Measurements from ENCODE around the gene HIPK3.
"Not testable (repeated sequence)": the region's sequence is repeated elsewhere in the genome, so short reads cannot be mapped to it uniquely, and the experiment has no call there.

The HIPK3 gene

DNA sequence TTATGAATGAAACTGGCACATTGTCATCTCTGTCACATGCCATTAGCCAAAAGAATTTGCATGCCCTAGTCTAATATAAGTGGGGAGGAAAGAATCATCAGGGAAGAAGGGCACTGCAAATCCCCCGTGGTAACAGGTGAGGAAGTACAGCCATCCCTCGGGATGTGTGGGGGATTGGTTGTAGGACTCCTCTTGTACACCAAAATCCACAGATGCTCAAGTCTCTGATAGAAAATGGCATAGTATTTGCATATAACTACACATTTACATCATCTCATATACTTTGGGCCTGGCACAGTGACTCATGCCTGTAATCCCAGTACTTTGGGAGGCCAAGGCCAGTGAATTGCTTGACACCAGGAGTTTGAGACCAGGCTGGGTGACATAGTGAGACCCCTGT, 109.7 kb downstream of the HIPK3 start:
- DNase-seq: no peak

DNA sequence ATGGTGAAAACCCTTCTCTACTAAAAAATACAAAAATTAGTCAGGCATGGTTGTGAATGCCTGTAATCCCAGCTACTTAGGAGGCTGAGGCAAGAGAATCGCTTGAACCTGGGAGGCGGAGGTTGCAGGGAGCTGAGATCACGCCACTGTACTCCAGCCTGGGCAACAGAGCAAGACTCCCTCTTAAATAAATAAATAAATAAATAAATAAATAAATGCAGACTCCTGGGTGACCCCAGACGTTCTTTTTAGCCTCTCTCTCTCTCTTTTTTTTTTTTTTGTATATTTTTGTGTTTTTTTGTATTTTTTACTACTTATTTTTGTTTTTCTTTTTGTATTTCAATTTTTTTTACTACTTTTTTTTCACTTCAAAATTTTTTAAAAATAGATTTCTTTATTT, 111.3 kb downstream of the HIPK3 start:
- not testable (repeated sequence) for DNase-seq

DNA sequence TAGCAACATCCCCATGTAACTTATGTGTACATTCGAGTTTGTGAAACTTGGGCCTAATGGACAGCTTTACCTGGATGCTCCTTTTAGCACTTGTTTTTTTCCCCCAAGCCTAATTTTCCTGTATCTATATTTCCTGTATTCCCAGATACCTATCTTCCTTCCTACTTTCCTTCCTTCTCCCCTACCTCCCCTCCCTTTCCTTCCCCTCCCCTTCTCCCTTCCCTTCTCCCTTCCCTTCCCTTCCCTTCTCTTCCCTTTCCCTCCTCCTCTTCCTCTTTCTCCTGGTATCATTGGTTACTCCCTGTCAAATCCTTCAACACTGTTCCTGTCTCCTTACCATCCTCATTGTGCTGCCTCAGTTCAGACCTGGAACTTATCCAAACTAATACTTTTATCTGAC, 111.8 kb downstream of the HIPK3 start:
- DNase-seq: no peak

DNA sequence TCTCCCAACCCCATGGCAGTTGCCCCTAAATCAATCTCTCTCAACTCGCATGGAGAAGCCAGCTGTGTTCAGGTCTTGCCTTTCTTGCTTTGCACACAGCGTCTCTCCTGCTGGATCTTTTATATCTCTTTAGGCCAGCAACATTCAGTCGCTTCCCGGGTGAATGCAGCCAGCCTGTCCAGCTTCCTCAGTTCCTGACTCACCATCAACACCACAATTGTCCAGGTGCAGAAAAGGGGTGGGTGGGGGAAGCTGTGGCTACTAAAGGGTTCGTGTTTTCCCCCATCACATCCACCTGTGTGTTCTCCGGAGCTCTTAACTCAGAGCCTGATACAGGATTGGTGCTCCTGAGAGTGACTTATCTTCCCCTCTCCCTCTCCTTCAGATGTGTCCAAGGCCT, 116.5 kb downstream of the HIPK3 start:
- no peak for DNase-seq

DNA sequence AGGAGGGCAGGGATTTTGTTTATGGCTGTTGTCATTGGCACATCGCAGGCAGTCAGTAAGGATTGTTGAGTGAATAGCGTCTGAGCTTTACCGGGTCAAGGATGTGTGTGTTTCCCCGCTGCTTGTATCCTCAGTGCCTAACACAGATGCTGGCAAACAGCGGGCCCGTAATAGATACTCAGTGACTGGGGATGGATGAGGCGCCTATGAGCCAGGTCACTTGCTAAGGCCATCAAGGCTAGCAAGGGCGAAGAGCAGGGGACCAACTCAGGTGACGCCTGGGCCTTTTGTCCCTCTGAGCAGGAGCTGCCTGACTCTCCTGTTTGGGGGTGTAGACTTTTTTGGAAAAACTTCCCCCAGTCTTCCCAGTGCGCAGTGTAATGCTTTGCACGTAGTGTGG, 118.1 kb downstream of the HIPK3 start:
- no peak for DNase-seq

DNA sequence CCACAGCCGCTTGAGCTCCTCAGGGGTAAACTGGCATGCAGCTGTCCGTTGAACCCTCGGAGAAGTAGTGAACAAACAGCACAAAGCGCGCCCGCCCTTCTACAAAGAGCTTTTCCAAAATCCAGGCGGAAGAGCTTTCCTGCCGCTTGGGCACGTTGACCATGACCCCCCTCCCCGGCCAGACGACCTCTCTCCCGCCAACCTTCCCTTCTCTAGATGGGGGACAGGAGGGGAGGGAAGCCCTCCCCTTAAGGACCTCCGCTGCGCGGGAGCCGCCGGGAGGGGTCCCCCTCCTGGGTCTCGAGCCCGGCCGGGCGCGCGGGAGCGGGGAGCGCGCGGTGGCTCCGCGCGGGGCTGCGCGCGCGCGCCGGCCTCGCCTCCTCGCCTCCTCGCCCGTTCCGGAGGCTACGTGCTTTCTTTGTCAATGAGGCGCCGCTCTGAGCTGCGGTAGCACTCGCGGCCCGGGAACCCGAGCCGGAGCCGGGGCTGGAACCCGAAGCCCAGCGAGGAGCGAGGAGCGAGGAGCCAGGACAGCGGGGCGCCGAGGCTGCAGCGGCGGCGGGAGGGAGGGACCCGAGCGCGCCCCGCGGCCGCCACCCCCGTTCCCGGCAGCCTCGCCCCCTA, 118.6 kb downstream of the HIPK3 start, which contains the start of gene KIAA1549L:
TSS of gene KIAA1549L (plus strand) at position 421 of the 624 bp plus-strand sequence.
- peak; percentile 75 for DNase-seq

DNA sequence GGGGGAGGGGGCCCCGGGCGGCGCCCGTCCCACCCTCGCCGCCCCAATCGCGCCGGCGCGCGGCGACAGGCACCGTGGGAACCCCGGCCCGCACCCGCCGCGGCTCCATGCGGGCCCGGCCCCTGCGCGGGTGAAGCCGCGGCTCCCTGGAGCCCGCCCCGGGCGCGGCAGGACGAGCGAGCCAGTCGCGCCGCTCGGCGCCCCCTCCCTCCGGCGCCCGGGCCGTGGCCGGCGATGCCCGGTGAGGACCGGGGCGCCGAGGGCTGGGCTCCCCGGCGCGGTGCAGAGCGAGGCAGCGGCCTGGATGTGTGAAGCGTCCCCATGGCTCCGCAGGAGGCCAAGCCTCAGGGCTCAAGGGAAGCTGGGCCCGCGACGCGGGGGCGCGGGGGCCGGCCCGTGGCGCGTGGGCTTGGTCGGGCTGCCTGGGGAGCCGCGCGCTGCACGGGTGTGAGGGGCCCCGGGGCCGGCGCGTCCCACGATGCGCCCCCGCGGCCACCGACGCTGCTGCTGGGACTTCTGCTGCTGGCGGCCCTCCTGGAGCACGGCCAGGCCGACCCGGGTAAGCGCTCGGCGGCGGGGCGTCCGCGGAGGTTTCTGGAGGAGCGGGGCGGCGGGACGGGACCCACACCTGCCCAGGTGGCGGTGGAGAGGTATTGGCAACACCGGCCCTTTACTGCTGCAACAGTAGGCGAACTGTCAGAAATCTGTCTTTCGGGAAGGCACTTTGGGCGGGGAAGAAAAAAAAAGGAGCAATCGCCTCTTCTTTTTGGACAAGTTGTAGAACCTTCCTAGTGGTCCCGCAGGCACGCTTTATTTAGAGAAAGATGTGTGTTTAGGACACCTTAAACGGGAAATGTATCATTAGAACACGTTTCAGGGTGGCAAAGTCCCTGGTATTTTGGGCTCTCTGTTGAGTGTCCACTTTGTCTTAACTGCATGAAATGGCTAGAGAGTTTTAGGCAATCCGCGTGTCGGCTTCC, 119.4 kb downstream of the HIPK3 start:
- peak; percentile 62 for DNase-seq

DNA sequence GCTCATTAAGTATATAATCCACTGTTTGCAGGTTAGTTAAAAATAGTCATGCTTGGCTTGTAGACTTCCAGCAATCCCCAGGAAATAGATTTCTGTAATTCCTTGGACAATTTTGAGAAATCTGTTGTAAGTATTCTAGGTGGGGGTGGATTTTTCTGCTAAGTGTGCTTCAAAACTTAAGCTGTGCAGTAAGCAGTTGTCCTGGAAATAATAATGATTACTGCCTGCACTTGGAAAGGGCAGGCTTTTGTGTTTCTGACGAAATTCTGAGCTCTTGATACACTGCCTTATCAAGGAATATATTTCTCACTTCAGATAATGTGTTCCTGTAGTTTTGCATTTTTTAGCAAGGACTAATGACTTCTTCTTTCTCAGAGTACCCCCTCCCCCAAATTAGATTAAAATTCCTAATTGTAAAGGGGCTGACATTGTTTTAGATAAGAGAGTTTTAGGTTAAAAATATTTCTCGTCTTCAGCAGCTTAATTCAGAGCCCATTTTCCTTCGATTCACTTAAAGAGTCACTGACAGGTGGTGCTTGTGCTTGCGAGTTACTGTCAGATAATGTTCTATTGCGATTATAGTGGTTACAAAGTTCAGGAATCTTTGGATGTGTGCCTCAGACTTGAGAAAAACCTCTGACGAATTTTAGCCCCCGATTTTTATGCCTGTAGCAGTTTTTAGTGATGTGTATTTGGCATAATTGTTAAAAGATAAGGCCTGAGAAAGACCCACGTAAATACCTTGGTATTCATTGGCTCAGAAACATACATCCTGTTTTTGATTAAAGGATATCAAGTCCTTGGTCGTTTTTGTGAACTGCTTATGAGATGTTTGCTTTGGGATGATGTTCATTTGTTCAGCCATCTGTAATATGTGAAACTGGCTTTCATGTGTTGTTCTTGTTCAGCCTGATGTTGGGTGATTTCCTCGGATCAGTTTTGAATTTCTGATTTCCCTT, 120.5 kb downstream of the HIPK3 start:
- DNase-seq: no peak

DNA sequence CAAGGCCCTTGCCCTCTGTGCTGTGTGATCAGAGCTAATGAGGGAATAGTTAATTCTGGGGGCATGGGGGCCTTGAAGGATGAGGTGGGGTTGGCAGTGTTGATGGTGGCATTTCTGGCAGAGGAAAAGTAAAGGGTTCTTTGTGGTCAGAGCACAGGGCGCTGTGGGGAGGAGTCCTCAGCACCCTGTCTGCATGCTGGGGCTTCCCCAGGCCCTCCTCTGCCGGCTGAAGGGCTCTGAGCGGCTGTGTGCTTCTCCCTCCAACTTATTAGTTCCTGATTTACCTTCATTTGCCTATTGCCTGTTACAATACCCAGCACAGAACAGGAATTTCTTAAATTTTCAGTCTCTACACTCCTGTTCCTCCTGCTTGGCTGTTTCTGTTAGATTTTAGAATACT, 122.8 kb downstream of the HIPK3 start:
- no peak for DNase-seq

DNA sequence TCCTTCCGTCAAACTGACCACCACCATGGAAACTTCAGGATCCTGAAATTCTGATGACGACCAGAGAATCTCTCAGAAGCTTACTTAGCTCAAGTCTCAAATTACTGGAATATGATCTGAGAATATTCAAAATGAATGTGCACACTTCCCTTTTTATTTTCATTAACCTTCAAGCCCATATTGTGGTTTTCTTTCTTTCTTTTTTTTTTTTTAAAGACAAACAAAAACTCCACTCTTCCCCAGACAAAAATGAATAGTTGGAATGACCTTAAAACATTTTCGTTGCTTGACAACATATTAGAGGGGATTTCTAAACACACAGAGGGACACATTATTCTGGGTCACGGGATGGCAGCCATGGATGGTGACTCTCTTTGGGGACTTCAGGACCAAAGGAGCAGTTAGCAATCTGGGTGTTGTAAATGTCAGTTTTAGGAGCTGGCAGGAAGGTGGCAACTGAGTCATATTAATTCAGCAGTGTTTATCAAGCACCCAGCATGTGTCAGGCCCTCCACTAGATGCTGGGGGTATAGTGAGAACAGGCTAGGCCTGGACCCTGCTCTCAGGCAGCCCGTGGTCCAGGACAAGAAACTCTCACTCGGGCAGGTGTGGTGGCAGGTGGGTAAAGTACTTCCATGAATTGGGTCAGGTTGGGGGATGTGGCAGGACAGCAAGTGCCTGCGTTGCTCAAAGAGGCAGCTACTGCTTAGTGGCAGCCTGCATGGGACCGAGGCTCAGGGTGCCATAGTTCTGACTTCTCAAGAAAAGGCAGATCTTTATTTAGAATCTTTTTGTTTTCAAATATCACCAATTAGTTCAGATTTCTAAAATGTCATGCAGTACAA, 126.1 kb downstream of the HIPK3 start:
- no peak for DNase-seq

DNA sequence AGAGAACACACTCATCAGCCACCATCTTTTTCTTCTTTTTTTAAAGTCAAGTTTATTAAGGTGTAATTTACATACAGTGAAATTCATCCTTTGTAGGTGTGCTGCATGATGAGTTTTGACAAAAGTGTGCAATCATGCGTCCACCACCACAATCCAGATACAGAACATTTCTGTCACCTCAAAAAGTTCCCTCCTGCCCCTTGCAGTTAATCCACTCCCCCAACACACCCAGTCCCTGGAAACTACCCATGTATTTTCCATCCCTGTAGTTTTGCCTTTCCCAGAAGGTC, 126.7 kb downstream of the HIPK3 start:
- no peak for DNase-seq

DNA sequence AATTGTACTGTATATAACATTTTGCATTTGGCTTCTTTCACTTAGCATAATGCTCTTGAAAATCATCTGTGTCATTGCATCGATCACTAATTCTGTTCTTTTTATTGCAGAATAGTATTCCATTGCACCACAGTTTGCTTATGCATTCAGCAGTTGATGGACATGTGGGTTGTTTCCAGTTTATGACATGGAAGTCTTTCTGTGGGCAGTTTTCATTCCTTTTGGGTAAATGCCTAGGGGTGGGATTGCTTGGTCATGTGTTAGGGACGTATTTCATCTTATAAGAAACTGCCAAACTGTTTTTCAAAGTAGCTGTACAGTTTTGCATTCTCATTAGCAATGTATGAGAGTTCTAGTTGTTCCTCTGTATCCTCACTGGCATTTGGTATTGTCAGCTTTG, 127.0 kb downstream of the HIPK3 start:
- no peak for DNase-seq

DNA sequence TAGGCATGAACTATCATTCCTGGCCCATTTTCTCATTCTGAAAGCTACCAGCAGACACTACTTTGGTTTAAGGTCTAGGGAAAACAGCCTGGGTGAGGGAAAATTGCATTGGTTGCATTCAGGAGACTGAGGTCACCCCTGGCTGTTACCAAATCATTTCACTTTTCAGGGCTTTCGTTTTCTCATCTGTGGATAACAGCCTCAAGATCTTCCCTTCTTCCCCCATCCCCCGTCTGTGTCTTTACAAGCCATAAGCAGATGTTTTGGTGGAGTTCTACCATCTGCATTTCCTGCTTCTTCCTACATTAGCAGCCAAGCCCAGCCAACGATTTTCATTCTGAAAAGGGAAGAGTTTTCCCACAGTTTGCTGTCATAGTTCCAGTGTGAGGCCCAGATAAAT, 130.4 kb downstream of the HIPK3 start:
- no peak for DNase-seq

DNA sequence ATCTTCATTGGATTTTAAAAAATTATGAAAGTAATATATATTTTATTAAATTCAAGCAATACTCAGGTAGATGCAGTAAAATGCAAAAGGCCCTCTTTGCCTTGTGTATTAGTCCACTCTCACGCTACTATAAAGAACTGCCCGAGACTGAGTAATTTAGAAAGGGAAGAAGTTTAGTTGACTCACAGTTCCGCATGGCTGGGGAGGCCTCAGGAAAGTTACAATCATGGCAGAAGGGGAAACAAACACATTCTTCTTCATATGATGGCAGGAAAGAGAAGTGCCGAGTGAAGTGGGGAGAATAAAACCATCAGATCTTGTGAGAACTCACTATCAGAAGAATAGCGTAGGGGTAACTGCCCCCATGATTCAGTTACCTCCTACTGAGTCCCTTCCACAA, 130.8 kb downstream of the HIPK3 start:
- DNase-seq: no peak

DNA sequence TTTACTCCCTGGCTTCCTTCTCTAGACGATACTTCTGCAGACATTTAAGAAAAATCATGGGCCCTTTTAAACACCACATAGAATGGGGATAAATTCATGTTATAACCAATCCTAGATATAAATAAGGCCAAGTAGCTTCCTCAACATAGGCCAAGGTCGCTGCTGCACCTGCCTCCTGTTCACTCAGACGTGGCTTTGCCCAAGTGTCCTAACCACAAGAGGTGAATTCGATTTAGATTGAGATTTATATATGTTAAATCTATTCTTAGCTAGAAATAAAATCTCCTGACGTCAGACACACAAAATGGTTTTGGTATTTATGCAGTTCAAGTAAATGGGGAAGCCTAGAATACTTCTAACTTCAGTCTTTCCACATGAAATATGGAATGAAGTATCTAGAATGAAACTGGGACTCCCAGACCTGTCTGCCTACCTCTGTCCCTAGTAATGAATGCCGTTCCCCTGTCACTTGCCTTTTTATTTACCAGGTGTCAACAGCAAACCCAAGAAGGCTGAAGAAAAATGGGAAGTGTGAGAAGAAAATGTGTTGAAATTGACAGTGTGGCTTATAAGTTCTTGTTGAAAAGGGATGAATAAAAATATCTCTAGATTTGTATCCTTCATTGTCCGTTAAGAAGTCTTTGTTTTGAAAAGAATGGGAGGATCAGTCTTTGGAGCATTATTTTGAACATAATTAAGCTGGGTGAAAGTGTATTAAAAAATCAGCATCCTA, 131.8 kb downstream of the HIPK3 start:
- no peak for DNase-seq

DNA sequence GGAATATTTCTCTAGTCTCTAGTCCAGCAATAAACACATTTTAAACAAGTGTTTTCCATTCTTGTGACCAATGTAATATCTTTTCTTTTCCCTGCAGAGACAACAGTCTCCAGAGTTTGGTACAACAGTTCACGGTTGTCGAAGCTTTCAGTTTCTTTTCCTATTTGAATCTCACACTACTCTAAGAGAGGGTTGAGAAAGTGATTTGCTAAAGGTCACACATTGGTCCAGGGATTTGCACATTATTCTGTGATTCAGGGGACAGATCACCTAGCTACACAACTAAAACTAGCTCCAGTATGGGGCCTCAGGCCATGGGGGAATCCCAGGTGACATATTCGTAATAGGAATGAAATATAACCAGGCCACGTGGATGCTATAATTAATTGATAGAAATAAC, 132.5 kb downstream of the HIPK3 start:
- DNase-seq: no peak

DNA sequence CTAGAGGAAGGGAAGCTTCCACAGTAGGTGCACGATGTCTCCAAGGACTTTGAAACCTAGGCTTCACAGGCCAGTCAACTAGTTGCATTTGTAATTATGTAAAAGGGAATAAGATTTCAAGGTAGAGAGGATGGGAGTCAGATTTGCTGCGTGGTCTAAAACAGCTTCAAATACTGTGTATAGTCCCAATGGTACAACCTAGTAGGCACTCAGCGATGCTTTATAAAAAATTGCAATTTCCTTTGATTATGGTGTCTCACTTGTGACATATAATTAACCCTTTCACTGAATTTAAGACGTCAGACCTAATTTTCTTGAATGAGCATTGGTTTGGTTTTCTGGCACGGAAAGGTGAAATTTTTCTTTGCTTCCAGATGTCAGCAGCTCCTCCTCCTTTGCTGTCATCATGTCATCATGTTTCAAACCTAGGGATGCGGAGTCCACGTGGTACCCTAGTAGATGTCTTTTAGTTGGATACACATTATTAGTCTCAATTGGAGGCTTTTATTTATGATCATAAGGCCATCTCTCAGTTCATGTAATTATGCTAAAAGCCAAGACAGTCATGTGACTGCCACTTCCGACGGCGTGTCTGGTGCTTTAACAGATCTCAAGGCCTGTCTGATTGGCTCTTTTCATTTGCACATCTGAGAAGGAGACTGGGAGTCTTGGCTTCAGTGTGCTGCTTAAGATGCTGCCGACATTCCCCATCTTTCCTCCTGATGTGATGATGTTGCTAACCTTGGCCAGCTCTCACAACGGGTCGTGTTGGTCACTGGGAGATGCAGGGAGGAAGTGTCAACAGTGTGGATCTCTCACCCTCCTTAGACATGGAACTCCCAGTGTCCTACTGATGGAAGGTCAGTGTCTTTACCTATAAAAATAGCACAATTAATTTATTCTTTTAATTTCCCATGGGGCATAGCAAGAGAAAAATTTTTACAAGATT, 134.0 kb downstream of the HIPK3 start:
- DNase-seq: no peak

DNA sequence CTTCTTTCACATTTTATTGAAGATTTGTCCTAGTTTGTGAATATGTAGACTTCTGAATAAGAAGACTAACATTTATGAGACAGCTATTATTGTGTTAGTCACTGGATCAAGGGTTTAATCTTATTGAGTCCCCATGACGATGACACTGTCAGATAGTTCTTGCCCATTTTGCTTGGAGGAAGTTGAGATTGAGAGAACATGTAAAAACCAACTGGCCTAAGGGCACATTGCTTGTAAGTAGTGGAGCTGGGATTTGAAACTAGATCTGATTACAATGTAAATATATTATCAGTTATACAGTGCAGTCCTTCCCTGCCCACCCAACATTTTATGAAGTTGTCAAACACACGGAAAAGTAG, 134.7 kb downstream of the HIPK3 start:
- no peak for DNase-seq

DNA sequence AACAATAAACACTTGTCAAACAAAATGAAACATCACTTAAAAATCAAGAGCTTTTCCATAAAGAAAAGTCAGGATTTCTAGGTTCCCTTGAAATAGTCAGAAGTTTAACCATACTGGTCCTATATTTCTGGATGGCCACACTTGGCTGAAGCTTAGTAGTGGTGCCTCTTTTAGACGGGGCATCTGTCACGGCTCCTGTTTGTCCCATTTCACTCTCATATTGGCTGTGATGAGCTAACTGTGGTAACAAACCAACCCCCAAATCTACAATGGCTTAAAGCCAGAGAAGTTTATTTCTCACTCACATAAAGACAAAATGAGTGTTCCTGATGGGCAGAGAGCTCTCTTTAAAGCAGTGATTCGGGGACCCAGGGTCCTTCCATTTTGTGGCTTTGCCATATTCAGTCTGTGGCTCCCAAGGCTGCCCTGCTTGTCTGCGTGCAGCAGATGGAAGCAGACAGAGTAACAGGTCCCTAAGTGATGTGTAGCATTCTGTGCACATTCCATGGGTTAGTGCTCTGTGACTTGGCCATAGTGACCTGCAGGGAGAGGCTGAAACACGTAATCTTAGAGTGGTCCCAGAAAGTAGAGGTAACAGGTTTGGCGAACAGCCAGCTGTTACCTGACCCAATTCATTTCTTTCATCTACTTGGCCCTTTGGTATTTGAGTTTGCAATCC, 137.4 kb downstream of the HIPK3 start:
- no peak for DNase-seq

DNA sequence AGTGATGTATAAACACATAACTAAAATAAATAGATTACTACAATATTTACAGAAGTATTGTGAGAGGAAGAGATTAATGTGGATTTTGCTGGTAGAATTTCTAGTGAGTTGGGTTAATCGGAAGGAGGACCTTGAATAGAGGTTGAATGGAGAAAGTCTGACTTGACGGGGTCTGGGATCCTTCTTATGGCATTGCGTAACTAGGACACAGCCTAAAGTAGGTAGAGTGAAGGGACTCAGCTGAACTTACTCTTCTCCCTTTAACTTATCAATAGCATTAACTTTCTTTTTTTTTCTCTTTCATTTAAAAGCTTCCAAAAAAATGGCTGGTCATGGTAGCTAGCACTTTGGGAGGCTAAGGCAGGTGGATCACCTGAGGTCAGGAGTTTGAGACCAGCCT, 139.2 kb downstream of the HIPK3 start:
- no peak for DNase-seq

Measured in NCI-H2171 (cell line).